ENCODE results near the gene PHACTR4. TPM values are rescaled to one million over a fixed set of nuclear protein-coding genes. Genes with fewer than 3 reads are reported as not detected.

PHACTR4 gene
- total and polyA plus RNA-seq, 9 of the 15 experiments (the other 6 are each of a cell fraction or from before 2014, with no cell fraction given) = 6.4 to 43.6 (median 14.2) TPM

GRCh38 chr1:28505406-28506187 is 136.1 kb downstream of the PHACTR4 start, which contains the start of gene RCC1 (continued):
- no peak for TF ChIP-seq ZNF780A (CRISPR knock-in tag; IDR thresholded peaks at IDR 0.05)
- no peak for TF ChIP-seq ZNF589 (CRISPR knock-in tag; IDR thresholded peaks at IDR 0.05; ENCODE audit: low read depth)
- TF ChIP-seq KDM1A (IDR thresholded peaks at IDR 0.05) = peak in 1 of 2 experiments; percentile 45; a peak in 2 of 4 replicates
- 0 out of 2 replicates have a peak, but pooled peaks have one; percentile 70 for TF ChIP-seq MIER1 (IDR thresholded peaks at IDR 0.05; ENCODE audit: low read depth)
- no peak for TF ChIP-seq POLR3A (IDR thresholded peaks at IDR 0.05; ENCODE audit: borderline replicate concordance, extremely low read depth, insufficient read depth, insufficient read length)
- peak; percentile 78 to 86; a peak in 3 of 4 replicates for TF ChIP-seq MLLT1 (IDR thresholded peaks at IDR 0.05)
- no peak for TF ChIP-seq SRSF1 (IDR thresholded peaks at IDR 0.05; ENCODE audit: low read depth, low read length)
- TF ChIP-seq REST (IDR thresholded peaks at IDR 0.05; ENCODE audit: borderline replicate concordance) = no peak
- 0 out of 2 replicates have a peak, but pooled peaks have one; percentile 26 for TF ChIP-seq REST (CRISPR knock-in tag; IDR thresholded peaks at IDR 0.05; ENCODE audit: low read depth)
- no peak for TF ChIP-seq ETV6 (IDR thresholded peaks at IDR 0.05; ENCODE audit: borderline replicate concordance in 1 of 2, low read depth in 2 of 2, low read length in 1 of 2)
- no peak for TF ChIP-seq ETV6 (CRISPR knock-in tag; IDR thresholded peaks at IDR 0.05; ENCODE audit: borderline replicate concordance)
- TF ChIP-seq HDAC2 (IDR thresholded peaks at IDR 0.05) = peak; percentile 51
- TF ChIP-seq DIDO1 (tag; IDR thresholded peaks at IDR 0.05; ENCODE audit: low read depth) = peak; percentile 50; the same call in 1 of the 2 replicates
- TF ChIP-seq MBD2 (IDR thresholded peaks at IDR 0.05; ENCODE audit: borderline replicate concordance, low read depth) = peak; percentile 93
- TF ChIP-seq SFPQ (IDR thresholded peaks at IDR 0.05; ENCODE audit: low read depth, low read length) = no peak

Data from K562 (cell line).